GM23338 (cell line): ENCODE results near the gene DNAH9.

Experiments used
- CREB1 ChIP-seq: fragments of 250-450 bp; sonication (Bioruptor Pico); IDR thresholded peaks from 2 replicates; pipeline ENCODE4 v1.5.0; 2020; ENCODE audit warnings: low read depth, mild to moderate bottlenecking, moderate library complexity
- CTCF ChIP-seq, 2 experiments: fragments of 200-600 bp in 1 of 2; sonication (generic) in 1 of 2; conservative IDR thresholded peaks; 2 replicates each; pipeline versions ENCODE4 v1.5.1 to v1.6.1; 2016 to 2017; ENCODE audit warnings: antibody characterized with exemption in 2 of 2, low read depth in 2 of 2, mild to moderate bottlenecking in 2 of 2, moderate library complexity in 1 of 2
- ETS1 ChIP-seq: IDR thresholded peaks from 2 replicates; pipeline ENCODE4 v1.6.1; 2016; ENCODE audit warnings: antibody characterized with exemption
- EZH2 ChIP-seq: fragments of 200-600 bp; sonication (generic); IDR thresholded peaks from one replicate; pipeline ENCODE4 v1.8.0; 2017; ENCODE audit warnings: antibody characterized with exemption, mild to moderate bottlenecking, low read depth; ENCODE audit not compliant: unreplicated experiment
- EZH2phosphoT487 ChIP-seq: fragments of 200-600 bp; sonication (generic); IDR thresholded peaks from one replicate; pipeline ENCODE4 v1.8.1; 2018; ENCODE audit warnings: antibody characterized with exemption; ENCODE audit not compliant: unreplicated experiment
- JUNB ChIP-seq: IDR thresholded peaks from one replicate; pipeline ENCODE4 v1.6.1; 2016; ENCODE audit warnings: antibody characterized with exemption; ENCODE audit not compliant: unreplicated experiment
- POLR2AphosphoS5 ChIP-seq: IDR thresholded peaks from 2 replicates; pipeline ENCODE4 v1.6.1; 2016; ENCODE audit warnings: antibody characterized with exemption, low read depth
- REST ChIP-seq: IDR thresholded peaks from one replicate; pipeline ENCODE4 v1.6.1; 2018; ENCODE audit warnings: antibody characterized with exemption; ENCODE audit not compliant: unreplicated experiment
- ZNF114 ChIP-seq: fragments of 250-450 bp; sonication (Bioruptor Pico); IDR thresholded peaks from 2 replicates; pipeline ENCODE4 v1.5.0; 2020; ENCODE audit warnings: mild to moderate bottlenecking, moderate library complexity
- ZNF331 ChIP-seq: fragments of 250-450 bp; sonication (Bioruptor Pico); IDR thresholded peaks from 2 replicates; pipeline ENCODE4 v1.5.0; 2020; ENCODE audit warnings: low read depth, mild to moderate bottlenecking, moderate library complexity
- TF ChIP-seq, protein P1 (sequence below): fragments of 250-450 bp; sonication (Bioruptor Pico); IDR thresholded peaks from 2 replicates; pipeline ENCODE4 v1.5.0; 2020; ENCODE audit warnings: mild to moderate bottlenecking, moderate library complexity

DNA sequence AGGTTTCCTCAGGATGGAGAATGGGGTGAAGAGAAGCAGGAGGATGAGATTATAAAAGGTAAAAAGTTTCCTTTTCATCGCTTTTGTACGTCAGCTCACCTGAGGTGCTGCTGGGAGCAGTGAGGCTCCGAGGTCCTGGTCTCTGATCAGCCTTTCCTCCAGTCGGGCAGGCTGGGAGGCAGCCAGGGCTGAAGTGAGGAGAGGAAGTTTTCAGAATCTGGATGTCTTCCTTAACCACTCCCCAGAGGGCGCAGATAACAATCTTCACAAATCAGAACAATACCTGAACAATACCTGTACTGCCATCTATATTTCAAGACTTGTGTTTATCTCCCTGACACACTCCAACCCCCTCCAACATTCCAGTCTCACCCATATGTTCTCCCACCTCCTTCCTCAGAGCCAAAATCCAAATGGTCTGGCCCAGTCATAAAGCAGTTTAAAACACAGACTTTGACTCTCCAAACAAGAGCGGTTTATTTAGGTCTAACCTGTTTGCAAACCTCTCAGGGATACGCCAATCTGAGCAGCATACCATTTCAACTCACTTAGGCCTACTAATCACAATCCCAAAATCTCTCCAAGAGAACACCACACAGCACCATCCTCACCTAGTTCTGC lies 392.2 kb downstream of the DNAH9 start:
- TF ChIP-seq CTCF (conservative IDR thresholded peaks at IDR 0.05; ENCODE audit: low read depth in 2 of 2) = no peak
- no peak for TF ChIP-seq JUNB
- no peak for TF ChIP-seq POLR2AphosphoS5
- no peak for TF ChIP-seq EZH2phosphoT487
- TF ChIP-seq EZH2 = no peak
- TF ChIP-seq ETS1 = no peak
- no peak for TF ChIP-seq ZNF331 (CRISPR knock-in tag)
- TF ChIP-seq REST = no peak
- TF ChIP-seq ZNF114 (CRISPR knock-in tag) = no peak
- TF ChIP-seq, protein P1, sequence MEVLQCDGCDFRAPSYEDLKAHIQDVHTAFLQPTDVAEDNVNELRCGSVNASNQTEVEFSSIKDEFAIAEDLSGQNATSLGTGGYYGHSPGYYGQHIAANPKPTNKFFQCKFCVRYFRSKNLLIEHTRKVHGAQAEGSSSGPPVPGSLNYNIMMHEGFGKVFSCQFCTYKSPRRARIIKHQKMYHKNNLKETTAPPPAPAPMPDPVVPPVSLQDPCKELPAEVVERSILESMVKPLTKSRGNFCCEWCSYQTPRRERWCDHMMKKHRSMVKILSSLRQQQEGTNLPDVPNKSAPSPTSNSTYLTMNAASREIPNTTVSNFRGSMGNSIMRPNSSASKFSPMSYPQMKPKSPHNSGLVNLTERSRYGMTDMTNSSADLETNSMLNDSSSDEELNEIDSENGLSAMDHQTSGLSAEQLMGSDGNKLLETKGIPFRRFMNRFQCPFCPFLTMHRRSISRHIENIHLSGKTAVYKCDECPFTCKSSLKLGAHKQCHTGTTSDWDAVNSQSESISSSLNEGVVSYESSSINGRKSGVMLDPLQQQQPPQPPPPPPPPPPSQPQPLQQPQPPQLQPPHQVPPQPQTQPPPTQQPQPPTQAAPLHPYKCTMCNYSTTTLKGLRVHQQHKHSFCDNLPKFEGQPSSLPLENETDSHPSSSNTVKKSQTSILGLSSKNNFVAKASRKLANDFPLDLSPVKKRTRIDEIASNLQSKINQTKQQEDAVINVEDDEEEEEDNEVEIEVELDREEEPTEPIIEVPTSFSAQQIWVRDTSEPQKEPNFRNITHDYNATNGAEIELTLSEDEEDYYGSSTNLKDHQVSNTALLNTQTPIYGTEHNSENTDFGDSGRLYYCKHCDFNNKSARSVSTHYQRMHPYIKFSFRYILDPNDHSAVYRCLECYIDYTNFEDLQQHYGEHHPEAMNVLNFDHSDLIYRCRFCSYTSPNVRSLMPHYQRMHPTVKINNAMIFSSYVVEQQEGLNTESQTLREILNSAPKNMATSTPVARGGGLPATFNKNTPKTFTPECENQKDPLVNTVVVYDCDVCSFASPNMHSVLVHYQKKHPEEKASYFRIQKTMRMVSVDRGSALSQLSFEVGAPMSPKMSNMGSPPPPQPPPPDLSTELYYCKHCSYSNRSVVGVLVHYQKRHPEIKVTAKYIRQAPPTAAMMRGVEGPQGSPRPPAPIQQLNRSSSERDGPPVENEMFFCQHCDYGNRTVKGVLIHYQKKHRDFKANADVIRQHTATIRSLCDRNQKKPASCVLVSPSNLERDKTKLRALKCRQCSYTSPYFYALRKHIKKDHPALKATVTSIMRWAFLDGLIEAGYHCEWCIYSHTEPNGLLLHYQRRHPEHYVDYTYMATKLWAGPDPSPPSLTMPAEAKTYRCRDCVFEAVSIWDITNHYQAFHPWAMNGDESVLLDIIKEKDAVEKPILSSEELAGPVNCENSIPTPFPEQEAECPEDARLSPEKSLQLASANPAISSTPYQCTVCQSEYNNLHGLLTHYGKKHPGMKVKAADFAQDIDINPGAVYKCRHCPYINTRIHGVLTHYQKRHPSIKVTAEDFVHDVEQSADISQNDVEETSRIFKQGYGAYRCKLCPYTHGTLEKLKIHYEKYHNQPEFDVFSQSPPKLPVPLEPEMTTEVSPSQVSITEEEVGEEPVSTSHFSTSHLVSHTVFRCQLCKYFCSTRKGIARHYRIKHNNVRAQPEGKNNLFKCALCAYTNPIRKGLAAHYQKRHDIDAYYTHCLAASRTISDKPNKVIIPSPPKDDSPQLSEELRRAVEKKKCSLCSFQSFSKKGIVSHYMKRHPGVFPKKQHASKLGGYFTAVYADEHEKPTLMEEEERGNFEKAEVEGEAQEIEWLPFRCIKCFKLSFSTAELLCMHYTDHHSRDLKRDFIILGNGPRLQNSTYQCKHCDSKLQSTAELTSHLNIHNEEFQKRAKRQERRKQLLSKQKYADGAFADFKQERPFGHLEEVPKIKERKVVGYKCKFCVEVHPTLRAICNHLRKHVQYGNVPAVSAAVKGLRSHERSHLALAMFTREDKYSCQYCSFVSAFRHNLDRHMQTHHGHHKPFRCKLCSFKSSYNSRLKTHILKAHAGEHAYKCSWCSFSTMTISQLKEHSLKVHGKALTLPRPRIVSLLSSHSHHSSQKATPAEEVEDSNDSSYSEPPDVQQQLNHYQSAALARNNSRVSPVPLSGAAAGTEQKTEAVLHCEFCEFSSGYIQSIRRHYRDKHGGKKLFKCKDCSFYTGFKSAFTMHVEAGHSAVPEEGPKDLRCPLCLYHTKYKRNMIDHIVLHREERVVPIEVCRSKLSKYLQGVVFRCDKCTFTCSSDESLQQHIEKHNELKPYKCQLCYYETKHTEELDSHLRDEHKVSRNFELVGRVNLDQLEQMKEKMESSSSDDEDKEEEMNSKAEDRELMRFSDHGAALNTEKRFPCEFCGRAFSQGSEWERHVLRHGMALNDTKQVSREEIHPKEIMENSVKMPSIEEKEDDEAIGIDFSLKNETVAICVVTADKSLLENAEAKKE (CRISPR knock-in tag) = no peak
- no peak for TF ChIP-seq CREB1 (CRISPR knock-in tag)
